Activated CD8-positive, alpha-beta T cell treated with anti-CD3 and anti-CD28 coated beads, Interleukin-2, amount 10 ng/mL, durations not matched to agents 7 days and 5 days (primary cell): ENCODE measurements around the gene XBP1. TPM values are rescaled to one million over a fixed set of nuclear protein-coding genes. Genes with fewer than 3 reads are reported as not detected.
"Not testable (repeated sequence)": the region's sequence is repeated elsewhere in the genome, so short reads cannot be mapped to it uniquely, and the experiment has no call there.

Experiments used
- ATAC-seq: fragments of 150-1000 bp; cut with Tn5 transposase; one replicate; pipeline ENCODE4 v1.10.0; 2021; ENCODE audit warnings: moderate library complexity
- CTCF ChIA-PET: fragments of 350-600 bp; sonication (Branson Sonifier 250); formaldehyde crosslinking; loops from one replicate; lab custom pipeline; 2021; ENCODE audit warnings: antibody characterized with exemption; lab: Charles Lee
- POLR2A ChIA-PET: fragments of 350-600 bp; sonication (Branson Sonifier 250); formaldehyde crosslinking; loops from one replicate; lab custom pipeline; 2021; ENCODE audit warnings: antibody characterized with exemption; lab: Charles Lee
- DNase-seq: peaks from one replicate; pipeline ENCODE4 v3.0.0-alpha.2; 2020
- H3K27ac Mint-ChIP-seq: one replicate; pipeline ENCODE4 v1.8.0; 2021; ENCODE audit warnings: mild to moderate bottlenecking, mixed read lengths
- H3K27me3 Mint-ChIP-seq: one replicate; pipeline ENCODE4 v1.8.0; 2021; ENCODE audit warnings: low read depth, mixed read lengths
- H3K36me3 Mint-ChIP-seq: one replicate; pipeline ENCODE4 v1.8.0; 2021; ENCODE audit warnings: low read depth, mixed read lengths
- H3K4me1 Mint-ChIP-seq: one replicate; pipeline ENCODE4 v1.8.0; 2021; ENCODE audit warnings: low read depth, mixed read lengths
- H3K4me3 Mint-ChIP-seq: one replicate; pipeline ENCODE4 v1.8.0; 2021; ENCODE audit warnings: mild to moderate bottlenecking, mixed read lengths
- H3K9me3 Mint-ChIP-seq: one replicate; pipeline ENCODE4 v1.8.0; 2022; ENCODE audit warnings: mixed read lengths; ENCODE audit not compliant: insufficient read depth
- total RNA-seq, 2 experiments: library from RNA; stranded (reverse); gene quantifications; one replicate each; pipeline ENCODE4 v1.2.3, GENCODE V29; 2021

Gene XBP1
- total RNA-seq, 2 experiments from 2014 or later = 220 to 229 TPM

DNA sequence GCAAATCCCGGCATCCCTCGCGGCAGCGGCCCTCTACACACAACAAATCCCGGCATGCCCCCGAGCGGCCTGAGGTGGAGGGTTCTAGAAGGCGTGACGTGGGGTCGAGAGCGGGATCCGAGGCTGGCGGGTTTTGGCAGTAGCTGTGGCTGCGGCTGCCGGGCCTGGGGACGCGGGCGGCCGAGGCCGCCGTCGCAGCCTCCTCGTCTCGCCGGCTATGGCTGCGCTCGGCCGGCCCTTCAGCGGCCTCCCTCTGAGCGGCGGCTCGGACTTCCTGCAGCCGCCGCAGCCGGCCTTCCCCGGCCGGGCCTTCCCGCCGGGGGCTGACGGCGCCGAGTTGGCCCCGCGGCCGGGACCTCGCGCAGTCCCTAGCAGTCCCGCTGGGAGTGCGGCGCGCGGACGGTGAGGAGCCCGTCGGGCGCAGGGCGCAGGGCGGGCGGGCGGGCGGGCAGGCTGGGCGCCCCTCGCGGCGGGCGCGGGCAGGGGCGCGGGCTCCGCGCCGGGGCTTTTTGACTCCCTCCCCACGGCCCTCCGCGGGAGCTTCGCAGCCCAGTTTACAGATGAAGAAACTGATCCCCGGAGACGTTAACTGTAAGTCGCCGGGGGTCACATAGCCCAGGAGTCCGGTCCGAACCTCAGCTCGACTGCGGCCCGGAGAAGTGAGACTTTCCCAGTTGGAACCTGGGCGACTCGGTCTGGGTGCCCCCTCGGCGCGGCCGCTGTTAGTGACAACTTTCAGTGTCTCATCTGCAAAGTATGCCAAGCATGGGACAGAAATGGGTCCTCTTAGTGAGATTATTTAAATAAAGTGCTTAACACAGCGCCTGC is 27.5 kb downstream of the XBP1 start, which contains the start of gene CCDC117:
Gene CCDC117, plus strand, starts transcription at position 63 of the 828 bp plus-strand sequence. Its CDS starts 155 bp downstream, at position 218.
- H3K4me1 Mint-ChIP-seq = peaks cover 29% of the 10 kb centered on the region
- peak; percentile 96 for DNase-seq
- H3K27me3 Mint-ChIP-seq = peaks cover 7% of the 10 kb centered on the region
- H3K36me3 Mint-ChIP-seq = peaks cover 28% of the 10 kb centered on the region
- CTCF ChIA-PET = interaction anchor here (0.6 to 3.0 kb wide), 12 partner anchors 12 to 98 kb away, joined by 3 to 18 read pairs (median 5); partner anchors contain the start of gene XBP1
- peaks cover 3% of the 10 kb centered on the region for H3K9me3 Mint-ChIP-seq
- H3K4me3 Mint-ChIP-seq = peak within 1 kb of the TSS; percentile 95
- POLR2A ChIA-PET = interaction anchor here (1.0 to 2.9 kb wide), 10 partner anchors 12 to 89 kb away, joined by 3 to 24 read pairs (median 6); partner anchors contain the start of genes CHEK2, HSCB and XBP1
- H3K27ac Mint-ChIP-seq = peak within 1 kb of the TSS; percentile 94
- ATAC-seq = peak; percentile 94

DNA sequence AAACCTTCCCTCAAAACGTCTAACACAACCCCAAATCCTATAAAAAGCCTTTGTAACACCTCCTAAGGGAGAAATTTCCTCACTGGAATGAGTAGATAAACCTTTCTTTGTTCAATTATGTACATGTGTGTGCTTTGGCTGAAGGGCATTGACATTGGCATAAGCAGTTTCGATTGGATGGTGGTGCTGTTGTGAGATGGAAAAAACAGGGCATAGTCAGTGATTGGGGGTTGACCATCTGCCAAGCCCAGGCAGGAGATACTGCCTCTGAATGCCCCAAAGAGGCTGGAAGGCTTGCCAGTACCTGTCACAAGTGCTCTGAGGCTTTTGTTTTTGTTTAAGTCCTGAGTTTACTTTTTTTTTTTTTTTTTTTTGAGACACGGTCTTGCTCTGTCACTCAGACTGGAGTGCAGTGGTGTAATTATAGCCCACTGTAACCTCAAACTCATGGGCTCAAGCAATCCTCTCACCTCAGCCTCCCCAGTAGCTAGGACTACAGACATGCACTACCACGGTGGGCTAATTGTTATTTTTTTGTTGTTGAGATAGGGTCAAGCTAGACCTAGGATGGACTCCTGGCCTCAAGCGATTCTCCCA is 29.1 kb downstream of the XBP1 start:
- H3K27me3 Mint-ChIP-seq = peaks cover 7% of the 10 kb centered on the region
- CTCF ChIA-PET = interaction anchor here (1.4 to 3.0 kb wide), 2 partner anchors 28 to 40 kb away, joined by 5 to 18 read pairs; partner anchors contain the start of gene XBP1
- peaks cover 26% of the 10 kb centered on the region for H3K4me1 Mint-ChIP-seq
- no peak overlapping the region for H3K27ac Mint-ChIP-seq
- H3K4me3 Mint-ChIP-seq = no peak overlapping the region
- POLR2A ChIA-PET = no interaction called here
- no peak for DNase-seq
- peaks cover 3% of the 10 kb centered on the region for H3K9me3 Mint-ChIP-seq
- no peak for ATAC-seq
- H3K36me3 Mint-ChIP-seq = peaks cover 25% of the 10 kb centered on the region

DNA sequence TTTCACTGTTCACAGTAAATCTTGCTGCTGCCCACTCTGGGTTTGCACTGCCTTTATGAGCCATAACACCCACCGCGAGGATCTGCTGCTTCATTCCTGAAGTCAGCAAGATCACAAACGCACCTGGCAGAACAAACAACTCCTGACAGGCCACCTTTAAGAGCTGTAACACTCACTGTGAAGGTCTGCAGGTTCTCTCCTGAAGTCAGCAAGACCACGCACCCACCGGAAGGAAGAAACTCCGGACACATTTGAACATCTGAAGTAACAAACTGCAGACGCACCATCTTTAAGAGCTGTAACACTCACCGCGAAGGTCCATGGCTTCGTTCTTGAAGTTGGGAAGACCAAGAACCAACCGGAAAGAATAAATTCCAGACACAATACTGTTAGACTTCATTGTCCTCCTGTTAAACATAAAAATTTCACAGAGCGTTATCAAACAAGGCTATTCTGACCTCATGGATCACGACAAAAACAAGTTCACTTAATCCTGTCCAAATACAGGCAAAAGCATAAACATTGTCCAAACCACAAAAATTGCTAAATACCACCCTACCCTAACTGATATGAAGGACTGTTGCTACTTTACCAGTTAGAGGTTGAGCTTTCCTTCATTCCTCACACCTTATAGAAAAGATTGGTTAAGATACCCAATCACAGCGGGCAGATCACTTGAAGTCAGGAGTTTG is 30.8 kb downstream of the XBP1 start:
- no peak for ATAC-seq
- CTCF ChIA-PET = no interaction called here
- H3K27ac Mint-ChIP-seq = no peak overlapping the region
- H3K9me3 Mint-ChIP-seq = peaks cover 3% of the 10 kb centered on the region
- peaks cover 7% of the 10 kb centered on the region for H3K27me3 Mint-ChIP-seq
- no peak for DNase-seq
- H3K4me3 Mint-ChIP-seq = no peak overlapping the region
- H3K4me1 Mint-ChIP-seq = peaks cover 10% of the 10 kb centered on the region
- POLR2A ChIA-PET = interaction anchor here (1.1 kb wide), 1 partner anchor 31 kb away, joined by 3 read pairs; the partner anchor contains the start of gene XBP1
- H3K36me3 Mint-ChIP-seq = peaks cover 9% of the 10 kb centered on the region

DNA sequence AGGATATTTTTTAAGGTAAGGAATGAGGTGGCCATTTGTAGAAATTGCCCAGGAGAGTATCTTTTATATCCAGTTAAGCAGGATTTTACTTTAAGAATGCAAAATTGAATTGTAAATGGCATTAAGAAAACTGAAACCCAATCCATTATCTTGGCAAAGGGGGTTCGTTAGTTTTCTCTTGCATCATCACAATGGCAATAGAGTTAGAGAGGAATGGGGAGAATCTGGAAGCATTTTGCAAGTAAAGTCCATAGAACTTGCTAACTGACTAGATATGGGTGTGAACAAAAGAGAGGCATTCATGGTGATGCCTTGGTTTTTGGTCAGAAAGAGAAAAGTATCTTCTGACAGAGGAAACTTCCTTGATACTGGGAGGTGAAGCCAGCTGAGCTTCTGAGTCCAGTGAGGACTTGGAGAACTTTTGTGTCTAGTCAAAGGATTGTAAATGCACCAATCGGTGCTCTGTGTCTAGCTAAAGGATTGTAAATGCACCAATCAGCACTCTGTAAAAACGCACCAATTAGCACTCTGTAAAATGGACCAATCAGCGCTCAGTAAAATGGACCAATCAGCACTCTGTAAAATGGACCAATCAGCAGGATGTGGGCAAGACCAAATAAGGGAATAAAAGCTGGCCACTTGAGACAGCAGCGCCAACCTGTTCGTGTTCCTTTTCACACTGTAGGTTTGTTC is 31.5 kb downstream of the XBP1 start:
- Mint-ChIP-seq H3K36me3 (peaks cover 6% of the 10 kb centered on the region), H3K4me1 (peaks cover 8% of the 10 kb centered on the region), H3K4me3 (no peak overlapping the region), H3K27me3 (peaks cover 7% of the 10 kb centered on the region), H3K9me3 (peaks cover 3% of the 10 kb centered on the region), H3K27ac (no peak overlapping the region)
- ChIA-PET CTCF (no interaction called here), POLR2A (interaction anchor here (1.1 kb wide), 1 partner anchor 32 kb away, joined by 3 read pairs; the partner anchor contains the start of gene XBP1)
- ATAC-seq (no peak), DNase-seq (no peak)

DNA sequence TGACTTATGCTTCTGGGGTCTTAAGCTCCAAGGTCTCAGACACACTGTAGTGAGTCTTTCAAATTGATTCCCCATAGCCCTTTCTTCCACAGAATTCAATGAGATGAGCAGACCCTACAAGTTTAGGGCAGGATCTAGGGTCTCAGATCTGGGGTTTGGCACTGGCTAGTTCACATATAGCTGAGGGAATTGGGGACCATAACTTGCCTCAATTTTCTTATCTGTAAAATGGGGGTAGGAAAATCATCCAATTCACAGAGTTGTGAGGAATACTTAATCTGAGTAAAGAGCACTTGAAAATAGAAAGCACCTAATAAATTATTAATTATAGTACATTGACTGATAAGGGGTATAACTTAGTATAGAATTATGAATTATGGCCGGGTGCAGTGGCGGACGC is 33.7 kb downstream of the XBP1 start:
- DNase-seq (no peak), ATAC-seq (no peak)
- no peak overlapping the region for H3K27ac Mint-ChIP-seq
- H3K36me3 Mint-ChIP-seq = no peaks in the 10 kb centered on the region
- H3K27me3 Mint-ChIP-seq = peaks cover 7% of the 10 kb centered on the region
- H3K4me1 Mint-ChIP-seq = peaks cover under 1% of the 10 kb centered on the region
- ChIA-PET POLR2A (interaction anchor here (0.6 kb wide), 1 partner anchor 57 kb away, joined by 3 read pairs; no protein-coding TSS in a partner anchor), CTCF (interaction anchor here (0.6 to 0.7 kb wide), 2 partner anchors 17 to 66 kb away, joined by 3 to 4 read pairs; no protein-coding TSS in a partner anchor)
- H3K4me3 Mint-ChIP-seq = no peak overlapping the region
- H3K9me3 Mint-ChIP-seq = peaks cover 3% of the 10 kb centered on the region

DNA sequence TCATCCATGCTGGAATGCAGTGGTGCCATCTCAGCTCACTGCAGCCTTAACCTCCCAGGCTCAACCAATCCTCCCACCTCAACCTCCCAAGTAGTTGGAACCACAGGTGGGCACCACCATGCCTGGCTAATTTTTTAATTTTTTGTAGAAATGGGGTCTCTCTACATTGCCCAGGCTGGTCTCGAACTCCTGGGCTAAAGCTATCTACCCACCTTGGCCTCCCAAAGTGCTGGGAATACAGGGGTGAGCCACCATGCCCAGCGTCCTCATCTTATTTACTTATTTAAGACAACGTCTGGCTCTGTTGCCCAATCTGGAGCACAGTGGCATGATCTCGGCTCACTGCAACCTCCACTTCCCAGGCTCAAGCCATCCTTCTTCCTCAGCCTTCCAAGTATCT is 38.4 kb downstream of the XBP1 start:
- not testable (repeated sequence) for ATAC-seq, H3K27ac Mint-ChIP-seq, DNase-seq, H3K27me3 Mint-ChIP-seq, H3K9me3 Mint-ChIP-seq, H3K4me3 Mint-ChIP-seq, H3K36me3 Mint-ChIP-seq
- POLR2A ChIA-PET = interaction anchor here (0.6 kb wide), 1 partner anchor 155 kb away, joined by 4 read pairs; no protein-coding TSS in a partner anchor
- CTCF ChIA-PET = interaction anchor here (1.0 to 1.4 kb wide), 2 partner anchors 10 to 12 kb away, joined by 3 to 4 read pairs; no protein-coding TSS in a partner anchor
- peaks cover 12% of the 10 kb centered on the region for H3K4me1 Mint-ChIP-seq

DNA sequence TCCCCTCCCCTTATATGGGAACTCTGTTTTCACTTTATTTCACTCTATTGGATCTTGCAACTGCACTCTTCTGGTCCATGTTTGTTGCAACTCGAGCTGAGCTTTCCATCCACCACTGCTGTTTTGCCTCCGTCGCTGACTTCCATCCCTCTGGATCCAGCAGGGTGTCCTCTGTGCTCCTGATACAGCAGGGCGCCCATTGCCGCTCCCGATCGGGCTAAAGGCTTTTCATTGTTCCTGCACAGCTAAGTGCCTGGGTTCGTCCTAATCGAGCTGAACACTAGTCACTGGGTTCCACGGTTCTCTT is 39.0 kb downstream of the XBP1 start:
- POLR2A ChIA-PET = interaction anchor here (0.6 to 0.8 kb wide), 3 partner anchors 12 to 154 kb away, joined by 3 to 4 read pairs (median 3); partner anchors contain the start of gene CCDC117
- peaks cover 7% of the 10 kb centered on the region for H3K36me3 Mint-ChIP-seq
- DNase-seq (no peak), ATAC-seq (no peak)
- H3K4me1 Mint-ChIP-seq = peaks cover 12% of the 10 kb centered on the region
- CTCF ChIA-PET = interaction anchor here (1.0 to 1.4 kb wide), 2 partner anchors 9 to 11 kb away, joined by 3 to 4 read pairs; no protein-coding TSS in a partner anchor
- no peak overlapping the region for H3K4me3 Mint-ChIP-seq
- no peaks in the 10 kb centered on the region for H3K27me3 Mint-ChIP-seq
- no peaks in the 10 kb centered on the region for H3K9me3 Mint-ChIP-seq
- H3K27ac Mint-ChIP-seq = no peak overlapping the region

DNA sequence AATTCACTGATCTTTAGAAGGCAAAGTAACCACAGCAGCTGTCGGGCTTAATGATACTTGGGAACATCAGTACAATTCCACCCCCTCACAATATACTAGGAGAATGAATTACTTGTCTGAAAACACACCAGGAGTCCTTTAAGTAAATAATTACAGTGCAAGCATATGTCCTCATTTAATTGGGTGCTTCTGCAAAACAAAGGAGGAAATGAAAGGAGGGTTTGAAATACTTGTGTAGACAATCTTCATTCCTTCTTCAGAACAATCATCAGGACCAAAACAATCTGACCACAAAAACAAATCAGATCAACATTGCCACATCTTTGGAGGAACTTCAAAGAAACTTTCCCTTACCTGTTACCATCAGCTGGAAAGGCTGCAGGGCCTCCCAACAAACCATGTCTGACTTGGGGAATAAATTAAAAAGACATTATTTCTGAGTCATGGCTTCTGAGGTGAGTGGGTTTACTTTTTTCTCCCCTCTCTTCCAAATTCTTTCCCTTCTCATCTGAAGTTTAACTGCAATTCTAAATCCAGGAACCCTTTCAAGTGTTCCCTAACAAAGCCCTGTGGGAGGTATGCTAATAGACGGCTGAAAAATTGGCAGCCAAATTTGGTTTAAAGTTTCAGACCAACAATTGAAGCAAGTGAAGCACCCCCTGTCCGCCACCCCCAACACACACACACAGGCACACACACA is 40.4 kb downstream of the XBP1 start:
- no peak for ATAC-seq
- Mint-ChIP-seq H3K4me3 (no peak overlapping the region), H3K36me3 (peaks cover 11% of the 10 kb centered on the region), H3K27ac (no peak overlapping the region), H3K27me3 (no peaks in the 10 kb centered on the region), H3K9me3 (no peaks in the 10 kb centered on the region), H3K4me1 (peaks cover 12% of the 10 kb centered on the region)
- DNase-seq = no peak
- ChIA-PET CTCF (no interaction called here), POLR2A (no interaction called here)

DNA sequence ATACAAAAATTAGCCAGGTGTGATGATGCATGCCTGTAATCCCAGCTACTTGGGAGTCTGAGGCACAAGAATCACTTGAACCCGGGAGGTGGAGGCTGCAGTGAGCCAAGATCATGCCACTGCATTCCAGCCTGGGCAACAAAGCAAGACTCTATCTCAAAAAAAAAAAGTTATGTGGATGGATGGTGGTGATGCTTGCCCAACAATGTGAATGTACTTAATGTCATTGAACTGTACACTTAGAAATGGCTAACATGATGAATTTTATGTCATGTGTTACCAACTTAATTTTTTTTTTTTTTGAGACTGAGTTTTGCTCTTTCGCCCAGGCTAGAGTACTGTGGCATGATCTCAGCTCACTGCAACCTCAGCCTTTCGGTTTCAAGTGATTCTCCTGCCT is 45.9 kb downstream of the XBP1 start:
- H3K4me3 Mint-ChIP-seq, DNase-seq, H3K9me3 Mint-ChIP-seq, ATAC-seq, H3K27me3 Mint-ChIP-seq, POLR2A ChIA-PET: not testable (repeated sequence)
- Mint-ChIP-seq H3K36me3 (peaks cover 32% of the 10 kb centered on the region), H3K4me1 (peaks cover 12% of the 10 kb centered on the region), H3K27ac (peak overlapping the region; percentile 20)
- CTCF ChIA-PET = interaction anchor here (1.5 kb wide), 1 partner anchor 75 kb away, joined by 4 read pairs; no protein-coding TSS in a partner anchor

DNA sequence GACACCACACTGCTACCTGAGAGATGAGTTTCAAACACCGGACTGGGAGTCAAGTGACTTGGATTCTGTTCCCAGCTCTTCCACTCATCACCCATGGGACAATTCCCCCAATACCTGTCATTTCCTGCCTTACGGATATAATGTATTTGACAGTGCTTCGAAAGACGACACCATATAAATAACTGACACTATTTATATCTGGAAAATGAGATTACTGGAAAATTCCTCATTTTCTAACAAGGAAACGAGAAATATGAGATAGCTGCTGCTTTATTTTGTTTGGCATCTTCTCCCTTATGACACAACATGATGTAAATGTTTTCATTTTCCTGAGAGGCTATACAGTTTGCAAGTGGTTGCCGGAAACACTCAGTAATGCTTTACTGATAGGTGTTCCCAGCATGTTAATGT is 49.9 kb downstream of the XBP1 start:
- Mint-ChIP-seq H3K9me3 (no peaks in the 10 kb centered on the region), H3K4me1 (peaks cover 32% of the 10 kb centered on the region), H3K27me3 (no peaks in the 10 kb centered on the region), H3K27ac (no peak overlapping the region), H3K36me3 (peaks cover 46% of the 10 kb centered on the region), H3K4me3 (no peak overlapping the region)
- DNase-seq (no peak), ATAC-seq (no peak)
- ChIA-PET POLR2A (interaction anchor here (0.8 to 0.9 kb wide), 2 partner anchors 9 to 23 kb away, joined by 3 read pairs; partner anchors contain the start of genes CHEK2 and HSCB), CTCF (interaction anchor here (1.2 to 1.3 kb wide), 2 partner anchors 12 to 22 kb away, joined by 3 to 5 read pairs; partner anchors contain the start of gene CCDC117)
